WTC11 (cell line): ENCODE data around the gene OR2V2. TPM values are rescaled to one million over a fixed set of nuclear protein-coding genes. Genes with fewer than 3 reads are reported as not detected.

Experiments used
- ATAC-seq: fragments of 200-7000 bp; cut with Tn5 transposase; 2 replicates; pipeline ENCODE4 v1.10.0; 2021; ENCODE audit warnings: mild to moderate bottlenecking, moderate library complexity
- CTCF ChIA-PET: fragments of 300-600 bp; sonication (Branson Sonifier 250); formaldehyde crosslinking; loops from one replicate; lab custom pipeline; 2021; ENCODE audit warnings: antibody characterized with exemption; lab: Charles Lee
- POLR2A ChIA-PET: fragments of 350-600 bp; sonication (Branson Sonifier 250); formaldehyde crosslinking; loops from one replicate; lab custom pipeline; 2021; ENCODE audit warnings: antibody characterized with exemption; lab: Charles Lee
- DNase-seq: peaks from one replicate; pipeline ENCODE4 v3.0.0; 2021; ENCODE audit warnings: low spot score
- H3K27ac Mint-ChIP-seq: 2 replicates; pipeline ENCODE4 v1.8.0; 2021; ENCODE audit warnings: mixed read lengths
- H3K27me3 Mint-ChIP-seq: 2 replicates; pipeline ENCODE4 v1.8.0; 2021; ENCODE audit warnings: low read depth, mild to moderate bottlenecking, moderate library complexity, mixed read lengths
- H3K36me3 Mint-ChIP-seq: 2 replicates; pipeline ENCODE4 v1.8.0; 2021; ENCODE audit warnings: mixed read lengths
- H3K4me1 Mint-ChIP-seq: 2 replicates; pipeline ENCODE4 v1.8.0; 2022; ENCODE audit warnings: mixed read lengths
- H3K4me3 Mint-ChIP-seq: 2 replicates; pipeline ENCODE4 v1.8.0; 2021; ENCODE audit warnings: mild to moderate bottlenecking, moderate library complexity, mixed read lengths
- H3K9me3 Mint-ChIP-seq: 2 replicates; pipeline ENCODE4 v1.8.0; 2021; ENCODE audit warnings: mixed read lengths
- GABPB1 ChIP-seq: sonication (generic); formaldehyde crosslinking; IDR thresholded peaks from 2 replicates; pipeline ENCODE4 v1.8.1; 2023; ENCODE audit warnings: mild to moderate bottlenecking, missing genetic modification reagents
- GRHL2 ChIP-seq: fragments of 250-450 bp; sonication (Bioruptor Pico); IDR thresholded peaks from 2 replicates; pipeline ENCODE4 v1.8.0; 2022; ENCODE audit warnings: mild to moderate bottlenecking, moderate library complexity; ENCODE audit not compliant: insufficient replicate concordance, severe bottlenecking
- MXD4 ChIP-seq: fragments of 250-450 bp; sonication (Bioruptor Pico); IDR thresholded peaks from 2 replicates; pipeline ENCODE4 v1.8.0; 2021; ENCODE audit warnings: mild to moderate bottlenecking, moderate library complexity, borderline replicate concordance
- NFE2L1 ChIP-seq: sonication (generic); formaldehyde crosslinking; IDR thresholded peaks from 2 replicates; pipeline ENCODE4 v1.8.1; 2023; ENCODE audit warnings: missing genetic modification reagents
- TEAD1 ChIP-seq: sonication (generic); formaldehyde crosslinking; IDR thresholded peaks from 2 replicates; pipeline ENCODE4 v1.8.0; 2022; ENCODE audit warnings: mild to moderate bottlenecking, missing genetic modification reagents
- ZNF423 ChIP-seq: fragments of 250-450 bp; sonication (Bioruptor Pico); IDR thresholded peaks from 2 replicates; pipeline ENCODE4 v2.1.2; 2022; ENCODE audit warnings: mild to moderate bottlenecking, moderate library complexity
- total RNA-seq: library from RNA; stranded (reverse); gene quantifications from 3 replicates; pipeline ENCODE4 v1.2.3, GENCODE V29; 2021
- TF ChIP-seq, protein P1 (sequence below): fragments of 250-450 bp; sonication (Bioruptor Pico); IDR thresholded peaks from 2 replicates; pipeline ENCODE4 v1.9.0; 2021; ENCODE audit warnings: mild to moderate bottlenecking
- TF ChIP-seq, protein P2 (sequence below): sonication (generic); formaldehyde crosslinking; IDR thresholded peaks from 2 replicates; pipeline ENCODE4 v1.8.1; 2022; ENCODE audit warnings: missing genetic modification reagents, borderline replicate concordance
- TF ChIP-seq, protein P3 (sequence below): sonication (generic); formaldehyde crosslinking; IDR thresholded peaks from 2 replicates; pipeline ENCODE4 v1.8.0; 2023; ENCODE audit warnings: missing genetic modification reagents, mild to moderate bottlenecking, borderline replicate concordance
- TF ChIP-seq, protein P4 (sequence below): sonication (generic); formaldehyde crosslinking; IDR thresholded peaks from 2 replicates; pipeline ENCODE4 v1.8.0; 2023; ENCODE audit warnings: missing genetic modification reagents
- TF ChIP-seq, protein P5 (sequence below): sonication (generic); formaldehyde crosslinking; IDR thresholded peaks from 2 replicates; pipeline ENCODE4 v1.8.1; 2023; ENCODE audit warnings: mild to moderate bottlenecking, missing genetic modification reagents
- TF ChIP-seq, protein P6 (sequence below): sonication (generic); formaldehyde crosslinking; IDR thresholded peaks from 2 replicates; pipeline ENCODE4 v1.8.0; 2022; ENCODE audit warnings: mild to moderate bottlenecking, missing genetic modification reagents

Gene OR2V2
- total RNA-seq, 1 experiment from 2014 or later, result not detected

DNA sequence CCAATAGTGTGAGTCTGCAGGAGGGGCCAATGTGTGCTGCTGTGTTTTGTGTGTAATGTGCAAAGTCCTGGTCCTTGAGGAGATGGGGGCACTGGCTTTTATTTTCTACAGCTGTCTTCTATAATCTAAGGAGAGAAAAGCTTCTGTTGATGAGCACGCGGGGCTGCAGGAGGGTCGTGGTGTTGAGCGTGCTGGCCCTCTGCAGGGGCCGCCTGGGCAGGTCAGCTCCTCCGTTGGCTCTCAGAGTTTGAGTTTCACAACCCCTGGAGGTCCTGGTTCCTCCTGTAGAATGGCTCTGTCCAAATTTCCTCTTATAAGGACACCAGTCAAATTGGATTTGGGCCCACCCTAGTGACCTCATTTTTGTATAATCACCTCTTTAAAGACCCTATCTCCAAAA is 29.0 kb upstream of the OR2V2 start (continued):
- TF ChIP-seq NFE2L1 (CRISPR knock-in tag), result no peak
- TF ChIP-seq, protein P1, sequence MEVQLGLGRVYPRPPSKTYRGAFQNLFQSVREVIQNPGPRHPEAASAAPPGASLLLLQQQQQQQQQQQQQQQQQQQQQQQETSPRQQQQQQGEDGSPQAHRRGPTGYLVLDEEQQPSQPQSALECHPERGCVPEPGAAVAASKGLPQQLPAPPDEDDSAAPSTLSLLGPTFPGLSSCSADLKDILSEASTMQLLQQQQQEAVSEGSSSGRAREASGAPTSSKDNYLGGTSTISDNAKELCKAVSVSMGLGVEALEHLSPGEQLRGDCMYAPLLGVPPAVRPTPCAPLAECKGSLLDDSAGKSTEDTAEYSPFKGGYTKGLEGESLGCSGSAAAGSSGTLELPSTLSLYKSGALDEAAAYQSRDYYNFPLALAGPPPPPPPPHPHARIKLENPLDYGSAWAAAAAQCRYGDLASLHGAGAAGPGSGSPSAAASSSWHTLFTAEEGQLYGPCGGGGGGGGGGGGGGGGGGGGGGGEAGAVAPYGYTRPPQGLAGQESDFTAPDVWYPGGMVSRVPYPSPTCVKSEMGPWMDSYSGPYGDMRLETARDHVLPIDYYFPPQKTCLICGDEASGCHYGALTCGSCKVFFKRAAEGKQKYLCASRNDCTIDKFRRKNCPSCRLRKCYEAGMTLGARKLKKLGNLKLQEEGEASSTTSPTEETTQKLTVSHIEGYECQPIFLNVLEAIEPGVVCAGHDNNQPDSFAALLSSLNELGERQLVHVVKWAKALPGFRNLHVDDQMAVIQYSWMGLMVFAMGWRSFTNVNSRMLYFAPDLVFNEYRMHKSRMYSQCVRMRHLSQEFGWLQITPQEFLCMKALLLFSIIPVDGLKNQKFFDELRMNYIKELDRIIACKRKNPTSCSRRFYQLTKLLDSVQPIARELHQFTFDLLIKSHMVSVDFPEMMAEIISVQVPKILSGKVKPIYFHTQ, result no peak
- TF ChIP-seq, protein P2, sequence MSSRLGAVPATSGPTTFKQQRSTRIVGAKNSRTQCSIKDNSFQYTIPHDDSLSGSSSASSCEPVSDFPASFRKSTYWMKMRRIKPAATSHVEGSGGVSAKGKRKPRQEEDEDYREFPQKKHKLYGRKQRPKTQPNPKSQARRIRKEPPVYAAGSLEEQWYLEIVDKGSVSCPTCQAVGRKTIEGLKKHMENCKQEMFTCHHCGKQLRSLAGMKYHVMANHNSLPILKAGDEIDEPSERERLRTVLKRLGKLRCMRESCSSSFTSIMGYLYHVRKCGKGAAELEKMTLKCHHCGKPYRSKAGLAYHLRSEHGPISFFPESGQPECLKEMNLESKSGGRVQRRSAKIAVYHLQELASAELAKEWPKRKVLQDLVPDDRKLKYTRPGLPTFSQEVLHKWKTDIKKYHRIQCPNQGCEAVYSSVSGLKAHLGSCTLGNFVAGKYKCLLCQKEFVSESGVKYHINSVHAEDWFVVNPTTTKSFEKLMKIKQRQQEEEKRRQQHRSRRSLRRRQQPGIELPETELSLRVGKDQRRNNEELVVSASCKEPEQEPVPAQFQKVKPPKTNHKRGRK (CRISPR knock-in tag), result no peak
- TF ChIP-seq MXD4 (CRISPR knock-in tag), result no peak
- no peak for TF ChIP-seq GRHL2
- TF ChIP-seq ZNF423 (CRISPR knock-in tag), result no peak
- TF ChIP-seq, protein P3, sequence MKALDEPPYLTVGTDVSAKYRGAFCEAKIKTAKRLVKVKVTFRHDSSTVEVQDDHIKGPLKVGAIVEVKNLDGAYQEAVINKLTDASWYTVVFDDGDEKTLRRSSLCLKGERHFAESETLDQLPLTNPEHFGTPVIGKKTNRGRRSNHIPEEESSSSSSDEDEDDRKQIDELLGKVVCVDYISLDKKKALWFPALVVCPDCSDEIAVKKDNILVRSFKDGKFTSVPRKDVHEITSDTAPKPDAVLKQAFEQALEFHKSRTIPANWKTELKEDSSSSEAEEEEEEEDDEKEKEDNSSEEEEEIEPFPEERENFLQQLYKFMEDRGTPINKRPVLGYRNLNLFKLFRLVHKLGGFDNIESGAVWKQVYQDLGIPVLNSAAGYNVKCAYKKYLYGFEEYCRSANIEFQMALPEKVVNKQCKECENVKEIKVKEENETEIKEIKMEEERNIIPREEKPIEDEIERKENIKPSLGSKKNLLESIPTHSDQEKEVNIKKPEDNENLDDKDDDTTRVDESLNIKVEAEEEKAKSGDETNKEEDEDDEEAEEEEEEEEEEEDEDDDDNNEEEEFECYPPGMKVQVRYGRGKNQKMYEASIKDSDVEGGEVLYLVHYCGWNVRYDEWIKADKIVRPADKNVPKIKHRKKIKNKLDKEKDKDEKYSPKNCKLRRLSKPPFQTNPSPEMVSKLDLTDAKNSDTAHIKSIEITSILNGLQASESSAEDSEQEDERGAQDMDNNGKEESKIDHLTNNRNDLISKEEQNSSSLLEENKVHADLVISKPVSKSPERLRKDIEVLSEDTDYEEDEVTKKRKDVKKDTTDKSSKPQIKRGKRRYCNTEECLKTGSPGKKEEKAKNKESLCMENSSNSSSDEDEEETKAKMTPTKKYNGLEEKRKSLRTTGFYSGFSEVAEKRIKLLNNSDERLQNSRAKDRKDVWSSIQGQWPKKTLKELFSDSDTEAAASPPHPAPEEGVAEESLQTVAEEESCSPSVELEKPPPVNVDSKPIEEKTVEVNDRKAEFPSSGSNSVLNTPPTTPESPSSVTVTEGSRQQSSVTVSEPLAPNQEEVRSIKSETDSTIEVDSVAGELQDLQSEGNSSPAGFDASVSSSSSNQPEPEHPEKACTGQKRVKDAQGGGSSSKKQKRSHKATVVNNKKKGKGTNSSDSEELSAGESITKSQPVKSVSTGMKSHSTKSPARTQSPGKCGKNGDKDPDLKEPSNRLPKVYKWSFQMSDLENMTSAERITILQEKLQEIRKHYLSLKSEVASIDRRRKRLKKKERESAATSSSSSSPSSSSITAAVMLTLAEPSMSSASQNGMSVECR, result no peak
- no peak for TF ChIP-seq TEAD1 (CRISPR knock-in tag)
- no peak for TF ChIP-seq GABPB1
- TF ChIP-seq, protein P4, sequence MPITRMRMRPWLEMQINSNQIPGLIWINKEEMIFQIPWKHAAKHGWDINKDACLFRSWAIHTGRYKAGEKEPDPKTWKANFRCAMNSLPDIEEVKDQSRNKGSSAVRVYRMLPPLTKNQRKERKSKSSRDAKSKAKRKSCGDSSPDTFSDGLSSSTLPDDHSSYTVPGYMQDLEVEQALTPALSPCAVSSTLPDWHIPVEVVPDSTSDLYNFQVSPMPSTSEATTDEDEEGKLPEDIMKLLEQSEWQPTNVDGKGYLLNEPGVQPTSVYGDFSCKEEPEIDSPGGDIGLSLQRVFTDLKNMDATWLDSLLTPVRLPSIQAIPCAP (CRISPR knock-in tag), result no peak
- TF ChIP-seq, protein P5, sequence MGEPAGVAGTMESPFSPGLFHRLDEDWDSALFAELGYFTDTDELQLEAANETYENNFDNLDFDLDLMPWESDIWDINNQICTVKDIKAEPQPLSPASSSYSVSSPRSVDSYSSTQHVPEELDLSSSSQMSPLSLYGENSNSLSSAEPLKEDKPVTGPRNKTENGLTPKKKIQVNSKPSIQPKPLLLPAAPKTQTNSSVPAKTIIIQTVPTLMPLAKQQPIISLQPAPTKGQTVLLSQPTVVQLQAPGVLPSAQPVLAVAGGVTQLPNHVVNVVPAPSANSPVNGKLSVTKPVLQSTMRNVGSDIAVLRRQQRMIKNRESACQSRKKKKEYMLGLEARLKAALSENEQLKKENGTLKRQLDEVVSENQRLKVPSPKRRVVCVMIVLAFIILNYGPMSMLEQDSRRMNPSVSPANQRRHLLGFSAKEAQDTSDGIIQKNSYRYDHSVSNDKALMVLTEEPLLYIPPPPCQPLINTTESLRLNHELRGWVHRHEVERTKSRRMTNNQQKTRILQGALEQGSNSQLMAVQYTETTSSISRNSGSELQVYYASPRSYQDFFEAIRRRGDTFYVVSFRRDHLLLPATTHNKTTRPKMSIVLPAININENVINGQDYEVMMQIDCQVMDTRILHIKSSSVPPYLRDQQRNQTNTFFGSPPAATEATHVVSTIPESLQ, result no peak

DNA sequence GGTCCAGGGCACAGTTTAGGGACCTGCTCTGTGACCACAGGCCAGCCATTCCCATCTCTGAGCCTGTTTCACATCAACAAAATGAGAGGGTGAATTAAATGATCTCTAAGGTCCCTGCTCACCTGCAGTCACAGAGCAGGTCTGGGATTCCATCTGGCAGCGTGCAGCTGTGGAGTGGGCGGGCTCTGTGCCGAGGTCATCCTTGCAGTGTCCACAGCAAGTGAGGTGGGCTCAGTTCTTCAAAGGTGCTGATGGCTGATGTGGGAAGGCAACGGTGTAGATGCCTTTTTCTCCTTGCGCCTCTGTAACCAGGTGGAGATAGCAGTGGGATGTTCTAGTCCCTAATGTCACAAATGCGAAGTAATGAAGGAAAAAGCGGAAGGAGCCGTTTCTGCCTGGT is 28.3 kb upstream of the OR2V2 start:
- DNase-seq (no peak), ATAC-seq (no peak)
- H3K27ac Mint-ChIP-seq, result no peak overlapping the region
- CTCF ChIA-PET, result no interaction called here
- POLR2A ChIA-PET, result no interaction called here
- no peak overlapping the region for H3K4me3 Mint-ChIP-seq
- TF ChIP-seq, protein P6, sequence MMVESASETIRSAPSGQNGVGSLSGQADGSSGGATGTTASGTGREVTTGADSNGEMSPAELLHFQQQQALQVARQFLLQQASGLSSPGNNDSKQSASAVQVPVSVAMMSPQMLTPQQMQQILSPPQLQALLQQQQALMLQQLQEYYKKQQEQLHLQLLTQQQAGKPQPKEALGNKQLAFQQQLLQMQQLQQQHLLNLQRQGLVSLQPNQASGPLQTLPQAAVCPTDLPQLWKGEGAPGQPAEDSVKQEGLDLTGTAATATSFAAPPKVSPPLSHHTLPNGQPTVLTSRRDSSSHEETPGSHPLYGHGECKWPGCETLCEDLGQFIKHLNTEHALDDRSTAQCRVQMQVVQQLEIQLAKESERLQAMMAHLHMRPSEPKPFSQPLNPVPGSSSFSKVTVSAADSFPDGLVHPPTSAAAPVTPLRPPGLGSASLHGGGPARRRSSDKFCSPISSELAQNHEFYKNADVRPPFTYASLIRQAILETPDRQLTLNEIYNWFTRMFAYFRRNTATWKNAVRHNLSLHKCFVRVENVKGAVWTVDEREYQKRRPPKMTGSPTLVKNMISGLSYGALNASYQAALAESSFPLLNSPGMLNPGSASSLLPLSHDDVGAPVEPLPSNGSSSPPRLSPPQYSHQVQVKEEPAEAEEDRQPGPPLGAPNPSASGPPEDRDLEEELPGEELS, result no peak
- TF ChIP-seq, all 79 proteins: peak for 0
- Mint-ChIP-seq H3K27me3 (peaks cover 48% of the 10 kb centered on the region), H3K4me1 (peaks cover 24% of the 10 kb centered on the region), H3K9me3 (peaks cover 8% of the 10 kb centered on the region), H3K36me3 (peaks cover 6% of the 10 kb centered on the region)
